ENCODE measurements around the gene PDXDC1.
"Not testable (repeated sequence)": the region's sequence is repeated elsewhere in the genome, so short reads cannot be mapped to it uniquely, and the experiment has no call there.

PDXDC1 gene

GRCh38 chr16:14974656-14975417 lies at the start of gene PDXDC1:
PDXDC1 (plus strand) TSS chr16:14975026; CDS start chr16:14975200, 174 bp downstream.
- peak; percentile 90 for DNase-seq (ENCODE audit: low spot score)

GRCh38 chr16:14928064-14928714 lies 46.6 kb upstream of the PDXDC1 start:
- peak; percentile 0 for DNase-seq (ENCODE audit: low spot score)

- DNase-seq (ENCODE audit: low spot score), result not testable (repeated sequence)
These were observed 45.6 kb upstream of the PDXDC1 start for GRCh38 chr16:14929176-14929575.

GRCh38 chr16:14930246-14930645 lies 44.6 kb upstream of the PDXDC1 start:
- not testable (repeated sequence) for DNase-seq (ENCODE audit: low spot score)

GRCh38 chr16:14930971-14931370 lies 43.9 kb upstream of the PDXDC1 start:
- not testable (repeated sequence) for DNase-seq (ENCODE audit: low spot score)

- DNase-seq (ENCODE audit: low spot score), result not testable (repeated sequence)
These were observed 42.0 kb upstream of the PDXDC1 start for GRCh38 chr16:14932581-14933375.

- not testable (repeated sequence) for DNase-seq (ENCODE audit: low spot score)
These were observed 37.7 kb upstream of the PDXDC1 start, which contains the start of gene NPIPA1 for GRCh38 chr16:14937143-14937542. NPIPA1 (plus strand) TSS chr16:14937443; CDS start chr16:14937443, 0 bp downstream.

GRCh38 chr16:14937994-14938393 lies 36.8 kb upstream of the PDXDC1 start:
- DNase-seq (ENCODE audit: low spot score), result not testable (repeated sequence)

GRCh38 chr16:14942686-14943085 lies 32.1 kb upstream of the PDXDC1 start:
- not testable (repeated sequence) for DNase-seq (ENCODE audit: low spot score)

- DNase-seq (ENCODE audit: low spot score), result no peak
These were observed 19.1 kb upstream of the PDXDC1 start for GRCh38 chr16:14955546-14956231.

- DNase-seq (ENCODE audit: low spot score), result no peak
These were observed 17.1 kb upstream of the PDXDC1 start for GRCh38 chr16:14957576-14958322.

- no peak for DNase-seq (ENCODE audit: low spot score)
These were observed 16.6 kb upstream of the PDXDC1 start for GRCh38 chr16:14958323-14958600.

- no peak for DNase-seq (ENCODE audit: low spot score)
These were observed 15.9 kb upstream of the PDXDC1 start for GRCh38 chr16:14958970-14959369.

GRCh38 chr16:14961405-14962186 lies 13.2 kb upstream of the PDXDC1 start:
- DNase-seq (ENCODE audit: low spot score), result no peak

- no peak for DNase-seq (ENCODE audit: low spot score)
These were observed 11.3 kb upstream of the PDXDC1 start for GRCh38 chr16:14963281-14964173.

- DNase-seq (ENCODE audit: low spot score), result no peak
These were observed 9.5 kb upstream of the PDXDC1 start for GRCh38 chr16:14965328-14965727.

GRCh38 chr16:14969795-14970194 lies 5.0 kb upstream of the PDXDC1 start:
- not testable (repeated sequence) for DNase-seq (ENCODE audit: low spot score)

- DNase-seq (ENCODE audit: low spot score), result not testable (repeated sequence)
These were observed 3.1 kb upstream of the PDXDC1 start for GRCh38 chr16:14971621-14972228.

GRCh38 chr16:14973785-14974322 lies 972 bp upstream of the PDXDC1 start:
- DNase-seq (ENCODE audit: low spot score), result not testable (repeated sequence)
